H9 (cell line): ENCODE results near the gene SUMF1. TPM values are rescaled to one million over a fixed set of nuclear protein-coding genes. Genes with fewer than 3 reads are reported as not detected.

ENCODE experiments used
- DNase-seq: peaks from one replicate; pipeline ENCODE4 v3.0.0-alpha.2; 2017
- H2AFZ ChIP-seq: one replicate; pipeline ENCODE4 v1.6.1; 2013; ENCODE audit warnings: mild to moderate bottlenecking, low read length, control low read depth, moderate library complexity
- H2AK5ac ChIP-seq: 2 replicates; pipeline ENCODE4 v1.6.1; 2013; ENCODE audit warnings: low read length, control low read depth, mixed read lengths; ENCODE audit not compliant: insufficient read length
- H2BK120ac ChIP-seq: one replicate; pipeline ENCODE4 v1.6.1; 2013; ENCODE audit warnings: low read depth, mild to moderate bottlenecking, low read length, control low read depth, inconsistent platforms; ENCODE audit not compliant: poor library complexity, severe bottlenecking
- H2BK12ac ChIP-seq: 2 replicates; pipeline ENCODE4 v1.6.1; 2013; ENCODE audit warnings: low read length, control low read depth, mixed read lengths, low read depth; ENCODE audit not compliant: insufficient read length
- H2BK15ac ChIP-seq: 2 replicates; pipeline ENCODE4 v1.6.1; 2013; ENCODE audit warnings: low read depth, low read length, control low read depth
- H2BK20ac ChIP-seq: one replicate; pipeline ENCODE4 v1.6.1; 2013; ENCODE audit warnings: low read depth, mild to moderate bottlenecking, low read length, control low read depth, inconsistent platforms; ENCODE audit not compliant: poor library complexity, severe bottlenecking
- H2BK5ac ChIP-seq: 2 replicates; pipeline ENCODE4 v1.6.1; 2013; ENCODE audit warnings: low read length, control low read depth, mixed read lengths; ENCODE audit not compliant: insufficient read length
- H3K14ac ChIP-seq: 2 replicates; pipeline ENCODE4 v1.6.1; 2013; ENCODE audit warnings: low read length, control low read depth; ENCODE audit not compliant: insufficient read depth
- H3K18ac ChIP-seq: 2 replicates; pipeline ENCODE4 v1.6.1; 2013; ENCODE audit warnings: low read depth, mild to moderate bottlenecking, mixed read lengths, low read length, control low read depth; ENCODE audit not compliant: insufficient read length
- H3K23ac ChIP-seq: 2 replicates; pipeline ENCODE4 v1.6.1; 2013; ENCODE audit warnings: low read length, control low read depth, mixed read lengths, low read depth; ENCODE audit not compliant: insufficient read length
- H3K23me2 ChIP-seq: 2 replicates; pipeline ENCODE4 v1.6.1; 2013; ENCODE audit warnings: low read depth, mild to moderate bottlenecking, mixed read lengths, low read length, control low read depth; ENCODE audit not compliant: insufficient read length, poor library complexity, severe bottlenecking
- H3K27ac ChIP-seq: 2 replicates; pipeline ENCODE4 v1.5.1; 2013; ENCODE audit warnings: low read length, control low read depth, mixed read lengths, low read depth; ENCODE audit not compliant: insufficient read length
- H3K27me3 ChIP-seq: 2 replicates; pipeline ENCODE4 v1.6.1; 2013; ENCODE audit warnings: low read length, control low read depth, inconsistent platforms; ENCODE audit not compliant: insufficient read depth
- H3K4ac ChIP-seq: 2 replicates; pipeline ENCODE4 v1.6.1; 2013; ENCODE audit warnings: low read depth, mild to moderate bottlenecking, control low read depth, inconsistent platforms, low read length, moderate library complexity
- H3K4me1 ChIP-seq: 2 replicates; pipeline ENCODE4 v1.6.1; 2013; ENCODE audit warnings: low read length, control low read depth, inconsistent platforms; ENCODE audit not compliant: insufficient read depth
- H3K4me2 ChIP-seq: 2 replicates; pipeline ENCODE4 v1.6.1; 2013; ENCODE audit warnings: low read length, control low read depth, mixed read lengths; ENCODE audit not compliant: insufficient read length, insufficient read depth
- H3K56ac ChIP-seq: 2 replicates; pipeline ENCODE4 v1.6.1; 2013; ENCODE audit warnings: low read depth, mild to moderate bottlenecking, mixed read lengths, low read length, control low read depth; ENCODE audit not compliant: insufficient read length
- H3K79me1 ChIP-seq: 2 replicates; pipeline ENCODE4 v1.6.1; 2013; ENCODE audit warnings: low read depth, mild to moderate bottlenecking, moderate library complexity, low read length, control low read depth, inconsistent platforms; ENCODE audit not compliant: insufficient read depth, poor library complexity, severe bottlenecking
- H3K79me2 ChIP-seq: 2 replicates; pipeline ENCODE4 v1.6.1; 2013; ENCODE audit warnings: low read length, control low read depth, inconsistent platforms; ENCODE audit not compliant: insufficient read depth
- H3K9ac ChIP-seq: 2 replicates; pipeline ENCODE4 v1.6.1; 2013; ENCODE audit warnings: low read length, control low read depth, mixed read lengths; ENCODE audit not compliant: insufficient read length; ENCODE audit errors: extremely low read depth
- H3K9me3 ChIP-seq: one replicate; pipeline ENCODE4 v1.6.1; 2013; ENCODE audit warnings: low read depth, low read length, inconsistent platforms; ENCODE audit not compliant: control insufficient read depth
- H3T11ph ChIP-seq: one replicate; pipeline ENCODE4 v1.6.1; 2013; ENCODE audit warnings: mild to moderate bottlenecking, low read length, control low read depth, inconsistent platforms
- H4K20me1 ChIP-seq: one replicate; pipeline ENCODE4 v1.6.1; 2013; ENCODE audit not compliant: control insufficient read depth, insufficient read length, insufficient read depth
- H4K5ac ChIP-seq: 2 replicates; pipeline ENCODE4 v1.6.1; 2013; ENCODE audit warnings: low read depth, mild to moderate bottlenecking, mixed read lengths, low read length, control low read depth; ENCODE audit not compliant: insufficient read length
- H4K8ac ChIP-seq: replicated peaks from 2 replicates; pipeline ENCODE4 v1.6.1; 2013; ENCODE audit warnings: low read length, control low read depth, mixed read lengths, low read depth; ENCODE audit not compliant: insufficient read length
- H4K91ac ChIP-seq: 2 replicates; pipeline ENCODE4 v1.6.1; 2013; ENCODE audit warnings: low read depth, mild to moderate bottlenecking, moderate library complexity, mixed read lengths, low read length, control low read depth; ENCODE audit not compliant: insufficient read length
- H3K27ac Mint-ChIP-seq, 3 experiments: 2 replicates in 2 of 3; 3 replicates in 1 of 3; pipeline ENCODE4 v1.8.0; 2020 to 2021; ENCODE audit warnings: mixed read lengths in 3 of 3, mild to moderate bottlenecking in 1 of 3, moderate library complexity in 1 of 3
- H3K27me3 Mint-ChIP-seq: 2 replicates; pipeline ENCODE4 v1.8.0; 2021; ENCODE audit warnings: low read depth, mild to moderate bottlenecking, moderate library complexity, mixed read lengths
- H3K36me3 Mint-ChIP-seq, 3 experiments: 2 replicates in 2 of 3; 3 replicates in 1 of 3; pipeline ENCODE4 v1.8.0; 2020 to 2021; ENCODE audit warnings: low read depth in 3 of 3, mixed read lengths in 3 of 3; ENCODE audit not compliant: insufficient read depth in 1 of 3
- H3K4me1 Mint-ChIP-seq, 2 experiments: 2 replicates each; pipeline ENCODE4 v1.8.0; 2020; ENCODE audit warnings: mixed read lengths in 2 of 2
- H3K4me3 Mint-ChIP-seq, 2 experiments: 2 replicates in 1 of 2; 3 replicates in 1 of 2; pipeline ENCODE4 v1.8.0; 2020 to 2021; ENCODE audit warnings: mild to moderate bottlenecking in 2 of 2, mixed read lengths in 2 of 2, moderate library complexity in 1 of 2
- H3K9me3 Mint-ChIP-seq, 2 experiments: 2 replicates in 1 of 2; 3 replicates in 1 of 2; pipeline ENCODE4 v1.8.0; 2020; ENCODE audit warnings: mild to moderate bottlenecking in 2 of 2, mixed read lengths in 2 of 2, moderate library complexity in 1 of 2
- CTCF ChIP-seq: fragments of 200-600 bp; sonication (generic); conservative IDR thresholded peaks from 3 replicates; pipeline ENCODE4 v1.8.0; 2021; ENCODE audit warnings: antibody characterized with exemption, mild to moderate bottlenecking
- WGBS: extraction: QIAGEN DNeasy Blood & Tissue Kit; methylation state at CpG from one replicate; pipeline ENCODE4 v1.1.7; 2013; ENCODE audit warnings: missing lambda C conversion rate, low lambda C conversion rate, mixed read lengths; ENCODE audit not compliant: insufficient read length; ENCODE audit errors: extremely low coverage; 5-methylcytosine and 5-hydroxymethylcytosine counted together
- total RNA-seq: library from RNA; stranded (reverse); gene quantifications from 2 replicates; pipeline ENCODE4 v1.2.1, GENCODE V29; 2021

The SUMF1 gene
- total RNA-seq, 1 experiment from 2014 or later, result 9.5 TPM

DNA sequence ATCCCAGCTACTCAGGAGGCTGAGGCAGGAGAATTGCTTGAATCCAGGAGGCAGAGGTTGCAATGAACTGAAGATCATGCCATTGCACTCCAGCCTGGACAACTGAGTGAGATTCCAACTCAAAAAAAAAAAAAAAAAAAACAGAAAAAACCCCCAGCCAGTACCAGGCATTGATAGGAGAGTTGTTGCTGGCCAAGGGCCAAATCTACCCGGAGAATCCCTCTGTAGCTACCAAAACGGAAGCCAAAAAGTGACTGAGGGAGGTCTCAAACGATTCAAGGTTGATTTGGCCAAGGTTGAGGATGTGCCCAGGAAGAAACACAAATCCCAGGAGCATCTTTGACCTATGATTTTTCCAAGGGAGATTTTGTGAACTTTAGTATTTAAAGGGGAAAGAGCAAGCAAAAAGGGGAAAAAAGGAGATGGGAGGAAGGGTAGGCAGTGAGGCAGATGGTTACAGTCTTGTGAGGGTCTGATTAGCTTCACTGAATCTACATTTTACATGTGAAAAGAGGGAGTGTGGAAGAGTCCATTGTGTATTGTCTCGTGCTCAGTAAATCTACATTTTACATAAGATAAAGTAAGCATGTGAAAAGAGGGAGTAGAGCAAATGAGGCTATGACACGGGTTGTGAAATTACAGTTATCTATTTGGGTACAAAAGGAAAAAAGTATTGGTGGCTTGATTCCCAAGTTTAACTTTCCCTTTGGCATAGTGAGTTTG is 131.1 kb downstream of the SUMF1 start:
- no peaks in the 10 kb centered on the region for H3K36me3 Mint-ChIP-seq
- Histone ChIP-seq H3K79me2 (no peaks in the 10 kb centered on the region), H2AK5ac (no peak overlapping the region), H3K23ac (no peak overlapping the region), H2AFZ (no peak overlapping the region), H3K23me2 (no peaks in the 10 kb centered on the region), H3K79me1 (no peaks in the 10 kb centered on the region), H2BK20ac (no peak overlapping the region), H2BK12ac (no peak overlapping the region), H3T11ph (no peak overlapping the region), H3K9me3 (no peaks in the 10 kb centered on the region), H3K14ac (no peak overlapping the region), H4K20me1 (no peaks in the 10 kb centered on the region), H4K91ac (no peak overlapping the region), H3K9ac (no peak overlapping the region), H2BK15ac (no peak overlapping the region), H3K27ac (no peak overlapping the region), H2BK5ac (no peak overlapping the region), H3K27me3 (no peaks in the 10 kb centered on the region), H3K18ac (no peak overlapping the region), H2BK120ac (no peak overlapping the region), H4K5ac (no peak overlapping the region), H3K4me2 (no peak overlapping the region), H3K56ac (no peak overlapping the region), H4K8ac (no peak overlapping the region), H3K4ac (no peak overlapping the region), H3K4me1 (no peaks in the 10 kb centered on the region; the same call in 1 of the 2 replicates)
- H3K4me3 Mint-ChIP-seq, result no peak overlapping the region
- no peaks in the 10 kb centered on the region for H3K27me3 Mint-ChIP-seq
- no peak for TF ChIP-seq CTCF
- no peaks in the 10 kb centered on the region; a peak in 1 of 5 replicates for H3K9me3 Mint-ChIP-seq
- WGBS, result no CpG with 5 or more reads among the region's 5 CpGs
- peaks cover 46 to 51% of the 10 kb centered on the region in 2 experiments for H3K4me1 Mint-ChIP-seq
- H3K27ac Mint-ChIP-seq, result peak overlapping the region in 1 of 3 experiments; percentile 77; a peak in 2 of 7 replicates
- DNase-seq, result no peak
